ENCODE results near the gene KLHL4.
"Not testable (repeated sequence)": the region's sequence is repeated elsewhere in the genome, so short reads cannot be mapped to it uniquely, and the experiment has no call there.

KLHL4 gene, protein sequence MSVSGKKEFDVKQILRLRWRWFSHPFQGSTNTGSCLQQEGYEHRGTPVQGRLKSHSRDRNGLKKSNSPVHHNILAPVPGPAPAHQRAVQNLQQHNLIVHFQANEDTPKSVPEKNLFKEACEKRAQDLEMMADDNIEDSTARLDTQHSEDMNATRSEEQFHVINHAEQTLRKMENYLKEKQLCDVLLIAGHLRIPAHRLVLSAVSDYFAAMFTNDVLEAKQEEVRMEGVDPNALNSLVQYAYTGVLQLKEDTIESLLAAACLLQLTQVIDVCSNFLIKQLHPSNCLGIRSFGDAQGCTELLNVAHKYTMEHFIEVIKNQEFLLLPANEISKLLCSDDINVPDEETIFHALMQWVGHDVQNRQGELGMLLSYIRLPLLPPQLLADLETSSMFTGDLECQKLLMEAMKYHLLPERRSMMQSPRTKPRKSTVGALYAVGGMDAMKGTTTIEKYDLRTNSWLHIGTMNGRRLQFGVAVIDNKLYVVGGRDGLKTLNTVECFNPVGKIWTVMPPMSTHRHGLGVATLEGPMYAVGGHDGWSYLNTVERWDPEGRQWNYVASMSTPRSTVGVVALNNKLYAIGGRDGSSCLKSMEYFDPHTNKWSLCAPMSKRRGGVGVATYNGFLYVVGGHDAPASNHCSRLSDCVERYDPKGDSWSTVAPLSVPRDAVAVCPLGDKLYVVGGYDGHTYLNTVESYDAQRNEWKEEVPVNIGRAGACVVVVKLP

DNA sequence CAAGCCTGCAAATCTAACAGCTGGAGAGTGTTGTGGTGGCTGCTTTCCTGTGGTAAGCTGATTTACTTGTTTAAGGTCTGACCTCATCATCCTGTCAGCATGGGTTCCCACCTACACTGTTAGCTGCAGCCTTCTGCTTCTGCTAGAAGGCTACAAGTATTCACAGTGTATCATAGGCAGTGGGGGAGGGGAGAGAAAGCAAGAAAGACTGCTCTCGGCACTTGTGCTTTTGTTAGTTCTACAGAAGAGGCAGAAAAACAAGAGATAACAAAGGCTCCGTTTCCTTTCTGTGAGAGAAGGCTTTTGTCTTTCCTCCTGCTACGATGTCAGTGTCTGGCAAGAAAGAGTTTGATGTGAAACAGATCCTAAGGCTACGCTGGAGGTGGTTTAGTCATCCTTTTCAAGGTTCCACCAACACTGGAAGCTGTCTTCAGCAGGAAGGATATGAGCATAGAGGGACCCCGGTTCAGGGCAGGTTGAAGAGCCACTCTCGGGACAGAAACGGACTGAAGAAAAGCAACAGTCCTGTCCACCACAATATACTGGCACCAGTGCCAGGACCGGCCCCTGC lies at the start of gene KLHL4:
Gene KLHL4 (plus strand): TSS at position 232 of the 571 bp plus-strand sequence. CDS start 92 bp downstream, at position 324.
- no peak for DNase-seq (ENCODE audit: low read depth in 2 of 2, low spot score in 1 of 2)

DNA sequence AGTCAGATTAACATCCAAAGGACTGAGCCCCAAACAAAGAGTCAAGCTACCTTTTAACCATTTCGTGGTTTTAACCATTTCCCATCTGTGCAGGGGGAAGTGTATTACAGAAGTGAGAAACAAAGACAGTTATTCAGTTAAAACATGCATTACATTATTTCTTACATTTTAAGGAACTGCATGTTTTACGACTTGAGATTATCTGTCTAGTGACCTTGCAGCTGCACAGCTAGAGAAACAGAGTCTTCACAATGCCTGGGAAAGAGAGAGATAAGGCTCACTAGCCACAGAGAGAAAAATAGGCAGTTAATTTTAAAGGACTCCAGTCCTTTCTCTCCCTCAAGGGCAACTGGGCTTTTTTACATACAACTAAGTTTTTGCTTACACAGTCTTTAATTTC lies 48.7 kb upstream of the KLHL4 start:
- no peak for DNase-seq (ENCODE audit: low read depth in 2 of 2, low spot score in 1 of 2)

DNA sequence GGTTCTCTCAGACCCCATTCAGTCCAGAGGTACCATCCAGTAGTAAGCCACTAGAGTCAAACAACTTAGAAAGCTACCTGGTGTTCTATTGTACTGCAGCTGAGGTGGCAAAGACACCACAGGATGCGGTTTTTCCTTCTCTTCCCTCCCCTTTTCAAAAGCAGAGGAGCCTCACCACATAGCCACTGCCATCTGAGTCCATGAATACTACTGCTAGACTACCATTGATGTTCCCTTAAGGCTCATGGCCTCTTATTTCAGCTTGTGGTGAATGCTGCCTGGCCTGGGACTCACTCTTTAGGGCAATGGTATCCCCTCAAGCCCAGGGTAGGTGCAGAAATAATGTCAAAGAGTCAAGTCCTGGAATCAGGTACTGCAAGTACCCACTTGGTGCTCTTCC lies 41.8 kb upstream of the KLHL4 start:
- no peak for DNase-seq (ENCODE audit: low read depth in 2 of 2, low spot score in 1 of 2)

DNA sequence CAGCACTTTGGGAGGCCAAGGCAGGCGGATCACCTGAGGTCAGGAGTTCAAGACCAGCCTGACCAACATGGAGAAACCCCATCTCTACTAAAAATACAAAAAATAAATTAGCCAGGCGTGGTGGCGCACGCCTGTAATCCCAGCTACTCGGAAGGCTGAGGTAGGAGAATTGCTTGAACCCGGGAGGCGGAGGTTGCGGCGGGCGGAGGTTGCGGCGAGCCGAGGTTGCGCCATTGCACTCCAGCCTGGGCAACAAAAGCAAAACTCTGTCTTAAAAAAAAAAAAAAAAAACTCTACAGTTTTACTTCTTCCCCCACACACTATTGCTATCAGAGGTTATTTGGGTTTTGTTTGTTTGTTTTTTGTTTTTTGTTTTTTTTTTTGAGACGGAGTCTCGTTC lies 38.9 kb upstream of the KLHL4 start:
- not testable (repeated sequence) for DNase-seq (ENCODE audit: low read depth in 2 of 2, low spot score in 1 of 2)

DNA sequence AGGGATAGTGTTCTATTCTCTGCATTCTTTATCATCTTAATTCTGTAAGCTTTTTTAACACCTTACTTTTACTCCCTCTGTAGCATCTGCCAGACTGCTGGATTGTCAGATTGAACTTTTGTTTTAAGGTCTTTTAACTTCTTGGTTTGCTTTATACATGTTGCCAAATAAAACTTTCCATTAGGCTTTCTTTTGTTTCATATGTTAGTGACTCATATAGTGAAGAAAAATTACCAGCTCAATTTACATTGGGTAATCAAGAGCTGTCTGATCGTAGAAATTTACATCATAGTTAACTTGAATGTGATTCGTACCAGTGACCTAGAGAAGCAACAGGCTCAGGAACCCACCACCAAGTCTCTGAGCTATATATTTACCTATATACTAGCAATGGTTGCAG lies 28.5 kb upstream of the KLHL4 start:
- no peak for DNase-seq (ENCODE audit: low read depth in 2 of 2, low spot score in 1 of 2)

DNA sequence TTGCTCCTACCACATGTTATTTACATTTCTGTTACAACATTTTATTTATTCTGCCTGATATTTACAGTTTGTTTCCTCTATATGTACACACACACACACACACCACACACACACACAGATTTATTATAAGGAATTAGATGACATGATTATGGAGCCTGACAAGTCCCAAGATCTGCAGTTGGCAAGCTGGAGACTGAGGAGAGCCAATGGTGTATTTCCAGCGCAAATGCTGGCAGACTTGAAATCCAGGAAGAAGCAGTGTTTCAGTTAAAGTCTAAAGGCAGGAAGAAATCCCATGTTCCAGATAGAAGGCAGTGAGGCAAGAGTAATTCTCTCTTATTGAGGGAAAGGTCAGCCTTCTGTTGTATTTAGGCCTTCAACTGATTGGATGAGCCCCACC lies 1.8 kb upstream of the KLHL4 start:
- no peak for DNase-seq (ENCODE audit: low read depth in 2 of 2, low spot score in 1 of 2)

DNA sequence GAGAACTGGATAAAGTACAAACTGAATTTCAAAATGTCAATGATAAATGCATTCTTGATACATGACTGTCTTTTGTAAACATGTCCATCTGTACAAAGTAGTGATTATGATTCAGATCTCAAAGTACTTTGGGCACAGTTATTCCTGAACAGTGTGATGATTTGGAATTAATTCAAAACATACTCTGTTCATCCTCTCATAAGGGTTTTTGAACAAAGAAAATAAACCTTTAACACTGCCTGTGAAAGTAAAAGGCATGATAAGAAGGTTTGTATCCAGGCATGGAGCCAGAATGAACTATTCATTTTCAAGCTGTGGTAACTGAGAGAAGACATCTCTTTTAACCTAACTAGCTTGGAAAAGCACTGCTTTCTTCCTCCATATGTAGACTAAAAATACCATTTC lies 883 bp upstream of the KLHL4 start:
- no peak for DNase-seq (ENCODE audit: low read depth in 2 of 2, low spot score in 1 of 2)

DNA sequence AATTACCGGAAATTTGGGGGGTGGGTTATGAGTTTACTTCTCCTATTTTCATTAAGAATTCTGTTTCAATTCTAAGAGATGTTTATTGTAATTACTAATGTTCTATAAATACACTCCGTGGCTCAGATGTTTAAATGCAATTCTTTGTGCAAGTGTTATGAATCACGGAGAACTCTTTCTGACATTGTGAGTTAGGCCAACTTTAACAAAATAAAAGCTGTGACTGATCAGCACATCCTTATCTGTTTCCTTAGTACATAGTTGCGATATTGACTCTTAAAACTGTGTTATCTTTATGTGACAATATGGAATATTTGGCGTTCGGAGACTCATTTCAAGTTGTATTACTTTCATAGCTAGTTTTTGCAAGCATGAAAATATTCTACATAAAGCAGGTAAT lies 902 bp downstream of the KLHL4 start:
- no peak for DNase-seq (ENCODE audit: low read depth in 2 of 2, low spot score in 1 of 2)

DNA sequence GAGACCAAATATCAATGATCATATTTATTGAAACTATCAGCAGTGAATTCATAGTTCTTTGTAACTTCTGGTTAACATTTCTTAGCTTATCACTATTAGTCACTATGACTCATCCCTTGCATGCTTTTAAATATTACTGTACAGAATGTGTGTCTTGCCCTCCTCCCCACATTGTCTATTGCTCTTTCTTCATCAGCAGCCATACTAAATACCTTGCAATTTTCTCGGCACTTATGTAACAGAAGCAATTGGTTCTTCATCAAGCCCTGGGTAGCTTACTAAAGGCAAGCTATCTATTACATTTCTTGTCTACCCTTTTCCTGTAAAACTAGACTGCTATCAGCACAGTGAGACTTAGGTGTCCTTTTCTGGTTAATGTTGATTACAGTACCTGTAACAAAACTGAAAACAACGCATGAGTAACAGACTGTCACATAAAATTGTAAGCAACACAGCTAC lies 8.2 kb downstream of the KLHL4 start:
- no peak for DNase-seq (ENCODE audit: low read depth in 2 of 2, low spot score in 1 of 2)

DNA sequence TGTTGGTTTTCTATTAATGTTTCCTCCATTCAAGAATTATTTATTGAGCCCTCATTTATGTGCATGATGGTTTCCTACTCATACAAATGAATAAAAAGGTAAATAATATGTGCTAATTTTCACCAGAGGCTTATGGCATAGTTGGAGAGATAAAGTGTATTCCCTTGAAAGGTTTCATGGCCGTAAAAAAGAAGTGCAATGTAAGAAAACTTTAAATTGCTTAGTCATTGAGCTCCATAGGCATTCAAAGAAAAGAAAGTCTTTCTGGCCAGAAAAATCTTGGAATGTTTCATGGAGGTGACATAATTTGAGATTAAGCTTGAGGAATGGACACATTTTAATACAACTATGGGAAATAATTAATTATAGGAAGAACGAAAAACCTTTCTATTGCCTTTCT lies 8.7 kb downstream of the KLHL4 start:
- no peak for DNase-seq (ENCODE audit: low read depth in 2 of 2, low spot score in 1 of 2)

DNA sequence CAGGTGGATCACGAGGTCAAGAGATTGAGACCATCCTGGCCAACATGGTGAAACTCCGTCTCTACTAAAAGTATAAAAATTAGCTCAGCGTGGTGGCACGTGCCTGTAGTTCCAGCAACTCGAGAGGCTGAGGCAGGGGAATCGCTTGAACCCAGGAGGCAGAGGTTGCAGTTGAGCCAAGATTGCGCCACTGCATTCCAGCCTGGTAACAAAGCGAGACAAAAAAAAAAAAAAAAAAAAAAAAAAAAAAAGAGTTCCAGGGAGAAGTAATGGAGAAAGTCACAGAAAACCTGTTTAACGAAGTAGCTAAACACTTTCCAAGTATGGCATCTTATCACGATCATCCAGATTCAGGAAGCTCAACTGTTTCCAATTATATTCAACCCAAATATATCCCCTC lies 10.9 kb downstream of the KLHL4 start:
- DNase-seq (ENCODE audit: low read depth in 2 of 2, low spot score in 1 of 2) = no peak

DNA sequence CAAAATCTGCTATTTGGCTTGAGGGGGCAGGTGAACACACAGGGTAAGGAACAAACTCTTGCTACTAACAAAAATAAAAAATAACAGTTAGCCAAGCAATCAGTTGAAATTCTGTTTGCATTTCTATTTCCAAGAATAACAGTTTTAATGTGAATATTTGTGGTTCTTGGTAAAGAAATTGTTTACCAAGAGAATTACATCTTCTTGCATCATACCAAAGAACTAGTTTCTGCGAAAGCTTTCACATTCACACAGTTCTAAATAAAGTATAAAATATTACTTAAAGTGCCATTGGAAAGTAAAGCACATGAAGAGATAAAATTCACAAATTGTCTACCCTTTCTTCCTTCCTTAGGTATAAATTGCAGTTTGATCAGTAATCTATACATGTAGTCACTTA lies 54.4 kb downstream of the KLHL4 start:
- no peak for DNase-seq (ENCODE audit: low read depth in 2 of 2, low spot score in 1 of 2)

DNA sequence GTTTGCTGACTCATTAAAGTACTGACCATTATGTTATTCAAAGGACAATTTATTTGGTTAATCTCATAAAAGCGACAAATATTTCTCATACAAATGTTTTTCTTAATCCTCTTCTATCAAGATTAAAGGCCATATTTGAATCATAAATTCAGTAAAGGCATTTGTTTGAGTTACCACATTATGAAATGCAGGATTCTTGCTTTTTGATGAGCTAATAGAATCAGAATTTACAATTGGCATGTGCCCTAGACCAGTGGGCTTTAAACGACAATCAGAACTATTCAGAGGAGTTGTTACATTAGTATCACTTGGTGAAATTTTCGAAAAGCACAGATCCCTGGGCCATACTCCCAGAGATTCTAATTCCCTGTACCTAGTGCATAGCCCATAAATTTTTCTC lies 55.3 kb downstream of the KLHL4 start:
- DNase-seq (ENCODE audit: low read depth in 2 of 2, low spot score in 1 of 2) = no peak

DNA sequence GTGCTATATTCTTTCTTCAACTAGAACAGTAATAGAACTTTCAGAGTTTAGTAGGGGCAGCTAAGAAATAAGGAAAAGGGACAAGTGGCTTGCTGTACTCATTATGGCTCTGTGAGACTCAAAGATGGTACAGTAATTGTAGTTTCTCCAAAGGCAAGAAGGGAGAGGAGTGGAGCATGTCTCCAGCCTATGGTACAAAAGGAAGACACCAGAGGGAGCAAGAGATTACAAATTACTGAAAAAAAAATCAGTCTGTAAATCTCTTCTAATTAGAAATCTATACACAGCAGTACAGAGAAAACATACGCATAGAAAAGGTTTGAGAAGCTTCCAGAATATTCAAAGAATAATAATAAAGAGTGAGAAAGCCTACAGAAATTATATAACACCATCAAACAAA lies 61.4 kb downstream of the KLHL4 start:
- DNase-seq (ENCODE audit: low read depth in 2 of 2, low spot score in 1 of 2) = no peak

DNA sequence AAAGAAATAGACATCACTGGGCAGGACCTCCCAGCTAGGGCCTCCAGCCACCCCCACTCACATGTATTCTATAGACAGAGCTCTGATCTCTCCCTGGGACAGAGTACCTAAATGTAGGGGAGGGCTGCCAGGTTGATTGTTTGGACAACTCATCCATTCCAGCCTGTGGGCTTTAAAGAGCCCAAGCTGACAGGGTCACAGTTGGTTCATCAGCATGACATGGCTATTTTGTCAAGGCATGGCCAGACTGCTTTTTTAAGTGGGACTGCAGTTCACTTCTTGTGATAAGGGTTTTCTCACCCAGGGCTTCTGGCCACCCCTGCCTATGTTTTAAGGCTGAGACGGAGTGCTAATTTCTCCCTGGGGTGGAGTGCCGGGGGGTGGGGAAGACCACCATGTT lies 63.3 kb downstream of the KLHL4 start:
- DNase-seq (ENCODE audit: low read depth in 2 of 2, low spot score in 1 of 2) = no peak

DNA sequence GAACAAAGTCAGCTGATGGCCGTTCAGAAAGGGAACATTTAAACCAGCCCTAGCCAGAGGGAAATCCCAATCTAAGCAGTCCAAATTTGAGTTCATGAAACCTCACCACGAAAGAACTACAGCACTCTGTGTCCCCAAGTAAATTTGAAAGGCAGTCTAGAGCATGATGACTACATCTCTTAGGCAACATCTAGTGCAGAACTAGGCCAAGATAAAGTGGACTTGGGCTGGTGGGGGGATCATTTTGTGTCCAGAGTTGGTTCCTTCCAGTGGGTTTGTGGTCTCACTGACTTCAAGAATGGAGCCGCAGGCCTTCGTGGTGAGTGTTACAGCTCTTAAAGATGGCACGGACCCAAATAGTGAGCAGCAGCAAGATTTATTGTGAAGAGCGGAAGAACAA lies 64.9 kb downstream of the KLHL4 start:
- DNase-seq (ENCODE audit: low read depth in 2 of 2, low spot score in 1 of 2) = no peak

DNA sequence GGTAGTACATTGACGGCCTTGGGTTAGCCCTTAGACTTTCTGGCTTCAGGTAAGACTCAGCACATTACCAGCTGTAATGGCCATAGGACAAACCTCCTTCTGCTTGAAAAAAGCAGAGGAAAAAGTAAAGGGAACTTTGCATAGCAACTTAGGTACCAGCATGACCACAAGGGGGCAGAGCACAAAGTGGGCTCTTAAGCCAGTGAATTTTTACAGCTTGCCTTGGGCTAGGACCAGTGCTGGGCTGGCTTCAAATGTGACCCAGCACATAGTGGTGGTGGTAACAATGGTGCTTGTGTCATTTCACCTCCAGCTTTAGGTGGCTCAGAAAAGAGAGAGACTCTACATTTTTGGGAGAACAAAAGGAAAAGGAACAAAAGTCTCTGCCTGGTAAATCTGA lies 66.1 kb downstream of the KLHL4 start:
- no peak for DNase-seq (ENCODE audit: low read depth in 2 of 2, low spot score in 1 of 2)

DNA sequence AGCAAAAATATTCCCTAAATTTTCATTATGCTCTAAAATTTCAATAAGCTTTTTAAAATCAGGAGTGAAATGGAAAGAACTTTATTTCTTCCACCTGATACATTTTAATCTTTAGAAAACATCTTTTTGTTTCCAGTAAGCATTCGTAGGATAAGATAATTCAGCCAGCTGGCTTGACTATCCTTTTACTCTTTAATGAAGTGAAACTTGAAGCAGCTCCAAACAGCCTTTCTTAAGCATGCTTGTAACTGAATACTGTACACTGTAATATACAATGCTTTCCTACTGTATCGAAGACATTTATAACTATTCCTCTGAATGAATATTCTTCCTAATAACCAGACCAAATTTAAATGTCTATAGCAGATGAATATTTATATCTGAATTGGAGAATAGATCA lies 98.8 kb downstream of the KLHL4 start:
- no peak for DNase-seq (ENCODE audit: low read depth in 2 of 2, low spot score in 1 of 2)

DNA sequence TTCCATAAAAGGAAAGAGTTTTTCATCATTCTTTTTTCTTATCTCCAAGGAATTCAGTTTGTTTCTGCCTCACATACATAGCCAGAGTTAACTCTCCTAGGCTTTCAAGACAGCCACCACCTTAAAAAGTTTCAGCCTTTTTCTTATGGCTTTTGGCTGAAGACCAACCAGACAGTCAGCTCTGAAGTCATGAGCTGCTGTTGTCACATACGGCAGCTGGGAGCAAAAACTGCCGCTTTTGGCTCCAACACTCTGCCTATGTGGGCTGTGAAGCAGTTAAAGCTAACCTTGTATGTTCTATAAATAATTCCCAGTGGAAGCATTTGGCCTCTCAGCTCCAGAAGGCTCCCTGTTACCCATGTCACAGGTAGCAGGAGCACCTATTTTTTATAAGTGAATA lies 104.1 kb downstream of the KLHL4 start:
- no peak for DNase-seq (ENCODE audit: low read depth in 2 of 2, low spot score in 1 of 2)

DNA sequence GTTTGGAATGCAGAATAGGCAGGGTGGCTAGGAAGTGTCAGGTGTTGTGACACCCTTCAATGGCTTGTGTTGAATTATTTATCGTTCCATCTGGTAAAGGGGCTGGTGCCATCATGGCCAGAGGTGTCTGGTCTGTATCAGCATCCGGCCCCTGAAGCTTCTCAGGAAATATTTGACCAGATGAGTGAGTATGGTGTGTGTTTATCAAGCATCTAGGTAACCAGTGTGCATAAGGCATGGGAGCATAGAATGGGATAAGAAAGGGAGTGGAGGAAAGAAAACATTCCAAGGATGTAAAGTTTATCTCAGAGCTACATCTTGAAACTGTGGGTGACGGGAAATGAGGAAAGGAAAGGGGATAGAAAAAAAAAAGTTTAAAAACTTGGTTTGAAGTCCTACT lies 109.4 kb downstream of the KLHL4 start:
- DNase-seq (ENCODE audit: low read depth in 2 of 2, low spot score in 1 of 2) = no peak

DNA sequence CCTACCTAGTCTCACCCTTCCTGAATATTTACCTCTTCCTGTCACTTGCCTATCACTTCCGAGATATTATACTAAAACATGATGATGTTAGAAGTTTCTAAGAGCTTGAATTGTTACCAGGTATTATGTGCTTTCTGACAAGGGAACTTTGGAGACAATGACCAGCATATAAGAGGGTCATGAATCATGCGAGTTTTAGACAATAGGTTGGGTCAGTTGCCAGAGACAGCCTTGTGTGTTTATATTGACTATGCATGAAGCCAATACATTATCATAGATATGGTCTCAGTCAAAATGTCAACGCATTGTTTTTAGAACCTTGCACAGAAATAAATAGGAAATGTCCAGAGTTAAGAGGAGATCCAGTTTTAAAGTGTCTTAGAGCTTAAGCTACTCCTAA lies 116.8 kb downstream of the KLHL4 start:
- no peak for DNase-seq (ENCODE audit: low read depth in 2 of 2, low spot score in 1 of 2)

DNA sequence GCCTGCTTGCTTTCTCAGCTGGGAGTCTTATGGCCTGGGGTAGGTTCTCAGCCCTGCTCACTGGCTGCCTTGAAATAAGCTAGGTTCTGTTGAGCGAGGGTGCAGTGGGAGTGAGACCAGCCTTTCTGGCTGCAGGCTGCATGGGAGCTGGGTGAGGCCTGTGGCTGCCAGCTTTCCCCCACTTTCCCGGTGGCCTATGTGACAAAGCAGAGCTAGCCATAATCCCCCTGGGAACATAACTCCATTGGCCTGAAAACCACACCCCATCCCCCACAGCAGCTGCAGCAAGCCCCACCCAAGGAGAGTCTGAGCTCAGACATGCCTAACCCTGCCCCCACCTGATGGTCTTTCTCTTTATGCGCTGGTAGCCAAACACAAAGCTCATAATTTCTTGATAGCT lies 118.9 kb downstream of the KLHL4 start:
- no peak for DNase-seq (ENCODE audit: low read depth in 2 of 2, low spot score in 1 of 2)

All from stimulated activated CD8-positive, alpha-beta memory T cell treated with anti-CD3 and anti-CD28 coated beads, Interleukin-4, amount 100 ng/mL, for 1 hour (primary cell).